ENCODE measurements around the gene PDZD2.
"Not testable (repeated sequence)": the region's sequence is repeated elsewhere in the genome, so short reads cannot be mapped to it uniquely, and the experiment has no call there.

Gene PDZD2

GRCh38 chr5:32100230-32100629, 461.3 kb downstream of the PDZD2 start:
- DNase-seq (ENCODE audit: low read depth, low spot score), result no peak

GRCh38 chr5:32100691-32101302, 461.9 kb downstream of the PDZD2 start:
- no peak for DNase-seq (ENCODE audit: low read depth, low spot score)

- DNase-seq (ENCODE audit: low read depth, low spot score), result no peak
Measured at GRCh38 chr5:32102254-32102986, 463.5 kb downstream of the PDZD2 start.

- no peak for DNase-seq (ENCODE audit: low read depth, low spot score)
Measured at GRCh38 chr5:32103521-32103920, 464.6 kb downstream of the PDZD2 start.

GRCh38 chr5:32107291-32107690, 468.4 kb downstream of the PDZD2 start:
- no peak for DNase-seq (ENCODE audit: low read depth, low spot score)

DNA sequence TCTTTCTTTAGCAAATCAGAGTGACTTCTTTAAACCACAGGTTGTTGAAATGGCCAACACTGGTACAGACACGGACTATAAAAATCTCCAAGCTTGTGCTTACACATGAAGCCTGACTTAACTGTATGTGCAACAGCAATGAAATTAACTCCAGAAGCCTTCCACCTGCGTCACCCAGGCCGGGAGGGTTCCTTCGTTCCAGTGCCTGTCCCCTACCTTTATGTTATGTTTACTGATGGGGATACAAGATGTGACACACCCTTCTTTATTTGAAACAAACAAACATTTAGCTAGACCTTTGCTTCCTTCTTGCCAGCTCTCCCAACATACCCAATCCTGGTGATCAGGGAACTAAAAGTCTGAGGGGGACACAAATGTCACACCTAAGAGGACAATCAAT, 469.2 kb downstream of the PDZD2 start:
- DNase-seq (ENCODE audit: low read depth, low spot score), result no peak

- no peak for DNase-seq (ENCODE audit: low read depth, low spot score)
Measured at GRCh38 chr5:32109236-32109635, 470.3 kb downstream of the PDZD2 start.

DNA sequence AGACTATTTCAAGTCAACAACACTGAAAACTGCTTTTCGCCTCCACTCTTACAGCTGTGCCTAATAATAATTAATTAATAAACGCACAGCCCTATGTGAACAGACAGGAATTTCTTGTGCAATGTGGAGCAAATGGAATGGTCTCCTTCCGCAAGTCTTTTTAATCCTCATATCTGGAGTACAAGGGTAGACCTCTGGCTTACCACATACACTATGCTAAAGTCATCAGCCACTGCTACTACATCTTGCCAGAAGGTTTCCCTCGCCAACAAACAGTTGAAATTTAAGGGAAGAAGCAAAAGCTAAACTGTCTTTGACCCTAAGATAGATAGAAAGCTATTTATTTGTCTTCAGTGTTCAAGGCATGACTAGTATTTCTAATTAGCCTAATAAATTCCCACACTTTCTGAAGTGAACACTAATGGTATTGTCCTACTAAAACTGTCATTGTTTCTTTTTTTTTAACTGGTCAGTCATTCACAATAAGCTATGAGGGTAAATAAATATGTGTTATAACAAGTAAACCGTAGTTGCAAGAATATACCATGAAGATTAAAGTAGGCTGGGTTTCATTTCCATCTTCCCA, 471.3 kb downstream of the PDZD2 start:
- DNase-seq (ENCODE audit: low read depth, low spot score), result no peak

- no peak for DNase-seq (ENCODE audit: low read depth, low spot score)
Measured at GRCh38 chr5:32115985-32116384, 477.1 kb downstream of the PDZD2 start.

DNA sequence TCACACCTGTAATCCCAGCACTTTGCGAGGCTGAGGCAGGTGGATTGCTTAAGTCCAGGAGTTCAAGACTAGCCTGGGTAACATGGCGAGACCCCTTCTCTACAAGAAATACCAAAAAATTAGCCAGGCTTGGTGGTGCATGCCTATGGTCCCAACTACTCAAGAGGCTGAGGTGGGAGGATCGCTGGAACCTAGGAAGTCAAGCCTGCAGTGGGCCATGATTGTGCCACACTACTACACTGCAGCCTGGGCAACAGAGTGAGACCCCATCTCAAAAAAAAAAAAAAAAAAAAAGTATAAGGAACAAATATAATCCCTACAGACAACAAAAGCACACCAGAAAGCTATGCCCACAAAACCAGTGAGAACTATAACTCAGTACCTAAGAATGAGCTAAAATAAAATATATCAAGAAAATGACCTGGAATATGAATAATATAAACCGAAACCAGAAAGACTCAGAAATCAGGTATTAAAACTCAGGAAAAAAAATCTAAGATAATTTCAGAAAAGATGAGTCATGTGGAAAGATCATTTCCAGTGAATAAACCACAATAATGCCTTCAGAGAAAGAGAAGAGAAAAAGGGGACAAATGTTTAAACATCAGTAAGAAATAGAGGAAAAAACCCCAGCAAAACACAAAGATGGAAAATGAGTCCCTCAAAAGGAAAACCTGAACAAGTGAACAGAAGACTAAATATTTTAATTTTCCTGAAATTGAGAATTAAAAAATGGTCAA, 477.8 kb downstream of the PDZD2 start:
- DNase-seq (ENCODE audit: low read depth, low spot score), result no peak

GRCh38 chr5:32118922-32119321, 480.0 kb downstream of the PDZD2 start:
- DNase-seq (ENCODE audit: low read depth, low spot score), result not testable (repeated sequence)

DNA sequence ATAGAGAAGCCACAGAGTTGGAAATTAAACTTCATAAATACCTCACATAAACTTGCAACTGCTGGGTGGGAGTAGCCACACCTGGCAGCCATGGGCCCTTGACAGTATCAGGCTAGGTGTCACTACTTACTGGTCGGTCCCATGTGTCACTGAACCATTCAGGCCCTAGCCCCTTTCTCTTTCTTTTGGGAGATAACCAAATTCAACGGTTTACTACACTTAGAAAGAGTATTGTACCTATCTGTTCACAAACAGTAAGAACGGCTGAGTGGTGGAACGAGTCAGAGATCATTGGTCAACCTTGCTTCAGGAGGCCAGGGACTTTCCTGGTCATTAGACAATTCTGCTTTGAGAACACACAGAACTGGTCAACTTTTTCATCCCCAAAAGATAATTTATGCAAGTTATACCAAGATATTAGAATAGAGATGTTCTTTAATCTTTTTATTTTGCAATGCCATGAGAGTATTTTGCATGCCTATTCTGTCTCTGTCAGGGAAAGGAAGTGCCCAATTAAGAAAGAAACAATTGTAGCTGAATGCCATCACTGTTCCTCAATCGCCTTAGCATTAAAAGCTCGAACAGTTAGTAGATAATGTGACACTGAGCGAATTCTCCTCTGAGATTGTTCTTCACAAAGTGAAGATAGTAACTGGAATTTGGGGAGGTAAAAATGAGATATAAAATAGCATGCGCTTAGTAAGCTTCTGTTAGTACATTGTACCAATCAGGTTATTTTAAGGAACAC, 484.3 kb downstream of the PDZD2 start:
- no peak for DNase-seq (ENCODE audit: low read depth, low spot score)

DNA sequence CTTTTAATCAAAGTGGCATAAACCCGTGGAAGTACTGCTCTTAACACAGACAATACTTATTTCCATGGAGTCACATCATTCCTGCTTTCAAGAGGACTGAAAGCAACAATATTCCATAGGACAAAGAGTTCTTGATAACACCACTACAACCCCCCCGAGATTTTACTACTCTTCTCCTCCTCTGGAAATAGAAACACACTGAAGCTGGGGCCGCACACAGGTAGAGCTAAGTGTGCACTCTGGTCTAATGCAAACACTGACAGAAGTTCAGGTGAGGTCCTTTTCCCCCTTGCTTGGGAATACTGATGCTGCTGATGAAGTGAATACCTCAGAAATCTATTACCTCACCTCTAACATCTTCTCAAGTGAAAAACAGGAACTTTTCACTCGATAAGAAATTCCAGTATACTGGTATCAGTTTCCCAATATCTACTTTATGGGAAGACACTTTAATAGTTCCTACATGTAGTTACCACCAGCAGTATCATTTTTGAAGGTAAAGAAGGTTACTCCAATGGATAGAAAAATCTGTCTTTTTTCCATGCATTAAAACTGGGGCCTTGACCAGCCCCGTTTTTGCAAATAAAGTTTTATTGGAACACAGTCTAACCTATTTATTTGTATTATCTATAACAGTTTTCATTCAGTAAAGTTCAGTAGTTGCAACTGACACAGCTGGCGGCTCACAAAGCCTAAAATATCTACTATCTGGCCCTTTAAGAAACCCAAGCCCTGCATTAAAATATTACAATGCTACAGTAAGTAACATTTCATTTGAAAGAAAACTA, 485.2 kb downstream of the PDZD2 start:
- no peak for DNase-seq (ENCODE audit: low read depth, low spot score)

GRCh38 chr5:32126691-32127090, 487.8 kb downstream of the PDZD2 start:
- DNase-seq (ENCODE audit: low read depth, low spot score), result no peak

GRCh38 chr5:32127711-32128110, 488.8 kb downstream of the PDZD2 start:
- no peak for DNase-seq (ENCODE audit: low read depth, low spot score)

DNA sequence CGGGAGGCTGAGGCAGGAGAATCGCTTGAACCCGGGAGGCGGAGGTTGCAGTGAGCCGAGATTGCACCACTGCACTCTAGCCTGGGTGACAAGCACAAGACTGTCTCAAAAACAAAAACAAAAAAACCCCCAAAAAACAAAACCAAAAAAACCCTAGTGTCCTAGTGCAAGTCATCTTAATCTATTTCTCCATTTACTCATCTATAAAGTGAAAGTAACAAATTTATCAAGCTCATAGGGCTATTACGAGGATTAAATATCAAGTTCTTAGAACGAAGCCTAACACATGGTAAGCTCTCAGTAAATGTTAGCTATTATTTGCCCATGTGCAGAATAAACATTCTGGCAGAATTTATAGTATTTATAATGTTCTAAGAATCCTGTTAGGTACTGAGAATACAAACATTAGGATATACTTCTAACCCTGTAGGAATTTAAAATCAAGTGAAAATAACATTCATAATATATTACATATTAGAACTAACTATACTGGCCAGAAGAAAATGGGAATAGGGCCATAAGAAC, 490.2 kb downstream of the PDZD2 start:
- DNase-seq (ENCODE audit: low read depth, low spot score), result no peak

GRCh38 chr5:32130865-32131264, 491.9 kb downstream of the PDZD2 start:
- no peak for DNase-seq (ENCODE audit: low read depth, low spot score)

GRCh38 chr5:32131604-32132003, 492.7 kb downstream of the PDZD2 start:
- no peak for DNase-seq (ENCODE audit: low read depth, low spot score)

DNA sequence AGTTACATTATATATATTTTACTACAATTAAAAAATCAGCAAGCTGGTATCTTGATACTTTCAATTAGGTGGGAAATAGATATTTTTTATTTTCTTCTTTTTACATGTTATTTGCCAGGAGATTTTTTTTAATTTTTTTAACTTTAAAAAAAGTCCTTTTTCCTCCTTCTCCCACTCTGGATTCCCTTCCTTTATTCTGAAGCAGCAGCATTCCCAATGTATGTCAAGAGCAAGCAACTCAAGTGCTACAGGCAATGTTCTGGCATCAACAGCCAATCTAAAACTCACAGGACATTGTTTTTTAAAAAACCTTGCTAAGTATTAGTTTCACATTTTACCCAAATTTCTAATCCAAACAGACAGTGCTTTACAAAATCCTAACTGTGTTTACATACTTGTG, 493.8 kb downstream of the PDZD2 start:
- DNase-seq (ENCODE audit: low read depth, low spot score), result no peak

GRCh38 chr5:32135086-32135485, 496.2 kb downstream of the PDZD2 start:
- DNase-seq (ENCODE audit: low read depth, low spot score), result no peak

DNA sequence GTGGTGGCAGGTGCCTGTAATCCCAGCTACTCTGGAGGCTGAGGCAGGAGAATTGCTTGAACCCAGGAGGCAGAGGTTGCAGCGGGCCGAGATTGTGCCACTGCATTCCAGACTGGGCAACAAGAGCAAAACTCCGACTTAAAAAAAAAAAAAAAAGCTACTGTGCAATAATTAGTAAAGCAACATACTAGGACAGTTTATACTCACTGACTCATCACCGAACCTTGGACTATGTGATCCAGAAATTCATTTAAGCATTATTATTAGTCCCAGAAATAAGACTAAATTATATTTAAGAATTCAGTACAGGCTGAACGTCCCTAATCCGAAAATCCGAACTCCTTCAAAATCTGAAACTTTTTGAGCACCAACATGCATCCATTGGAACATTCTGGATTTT, 497.4 kb downstream of the PDZD2 start:
- no peak for DNase-seq (ENCODE audit: low read depth, low spot score)
